GM18502 (cell line): ENCODE results near the gene FAT2.
A peak's percentile ranks its signal among the peaks of the same experiment; 100 is the strongest.

ENCODE experiments used
- ATAC-seq: cut with Tn5 transposase; IDR thresholded peaks from one replicate; pipeline ENCODE4 v1.9.1; 2021; ENCODE audit warnings: mild to moderate bottlenecking; ENCODE audit not compliant: unreplicated experiment, poor library complexity

FAT2 gene

GRCh38 chr5:151617383-151617840, 26.3 kb upstream of the FAT2 start:
- ATAC-seq, result no peak

GRCh38 chr5:151615431-151615830, 24.3 kb upstream of the FAT2 start:
- ATAC-seq, result no peak

GRCh38 chr5:151614565-151614964, 23.4 kb upstream of the FAT2 start:
- ATAC-seq, result no peak

GRCh38 chr5:151612689-151613427, 21.7 kb upstream of the FAT2 start:
- ATAC-seq, result peak; percentile 53

- no peak for ATAC-seq
Observed at GRCh38 chr5:151611127-151611775, 20.1 kb upstream of the FAT2 start.

- no peak for ATAC-seq
Observed at GRCh38 chr5:151608522-151608921, 17.4 kb upstream of the FAT2 start.

- no peak for ATAC-seq
Observed at GRCh38 chr5:151607304-151607703, 16.2 kb upstream of the FAT2 start.

- ATAC-seq, result no peak
Observed at GRCh38 chr5:151605559-151605958, 14.4 kb upstream of the FAT2 start.

GRCh38 chr5:151602806-151603205, 11.7 kb upstream of the FAT2 start:
- ATAC-seq, result no peak

GRCh38 chr5:151601391-151601790, 10.3 kb upstream of the FAT2 start:
- no peak for ATAC-seq

GRCh38 chr5:151600069-151600665, 9.0 kb upstream of the FAT2 start:
- no peak for ATAC-seq

GRCh38 chr5:151598984-151599383, 7.9 kb upstream of the FAT2 start:
- no peak for ATAC-seq

- ATAC-seq, result no peak
Observed at GRCh38 chr5:151598549-151598948, 7.4 kb upstream of the FAT2 start.

GRCh38 chr5:151597749-151598148, 6.6 kb upstream of the FAT2 start:
- no peak for ATAC-seq

- ATAC-seq, result no peak
Observed at GRCh38 chr5:151596828-151597539, 5.9 kb upstream of the FAT2 start.

GRCh38 chr5:151595411-151595826, 4.3 kb upstream of the FAT2 start:
- no peak for ATAC-seq

- ATAC-seq, result no peak
Observed at GRCh38 chr5:151592855-151593408, 1.8 kb upstream of the FAT2 start.

- no peak for ATAC-seq
Observed at GRCh38 chr5:151589878-151590570, 1.1 kb downstream of the FAT2 start.

GRCh38 chr5:151587796-151588555, 3.2 kb downstream of the FAT2 start:
- ATAC-seq, result no peak
